ENCODE measurements around the gene RAP1A.

Gene RAP1A

DNA sequence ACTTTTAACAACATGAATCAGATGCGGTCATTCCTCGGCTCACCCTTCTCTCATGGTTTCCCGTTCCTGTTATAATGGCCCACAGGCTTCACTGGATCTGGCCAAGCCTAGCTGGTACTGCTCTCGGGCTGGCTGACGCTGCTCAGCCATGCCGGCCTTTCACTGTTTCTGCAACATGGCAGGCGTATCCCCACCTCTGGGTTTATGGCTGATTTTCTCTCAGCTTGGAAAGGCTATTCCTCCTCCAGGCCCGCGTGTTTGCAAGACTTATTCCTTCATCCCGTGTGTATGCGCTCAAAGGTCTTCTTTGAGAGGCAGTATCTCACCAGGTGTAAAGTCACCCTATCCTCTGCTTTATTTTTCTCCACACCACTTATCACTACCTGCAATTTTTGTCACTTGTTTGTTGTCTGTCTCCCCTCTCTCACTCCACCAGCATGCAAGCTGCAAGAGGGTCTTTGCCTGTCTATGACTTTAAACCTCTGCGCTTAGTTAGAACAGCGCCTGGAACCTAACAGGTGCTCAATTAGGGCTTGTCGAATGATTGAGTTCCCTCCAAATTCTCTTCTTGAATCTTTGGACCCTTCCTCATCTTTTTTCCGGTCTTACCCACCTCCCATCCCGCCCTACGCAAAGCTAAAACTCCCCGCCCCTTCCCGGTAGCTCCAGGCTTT, 491 bp upstream of the RAP1A start:
- H3K27ac ChIP-seq (ENCODE audit: low read length): peak overlapping the region; percentile 78
- ATAC-seq (ENCODE audit: insufficient read depth, low read depth) (peak; percentile 43), DNase-seq (no peak)
- peak overlapping the region; percentile 92 for H3K4me2 ChIP-seq (ENCODE audit: insufficient read depth, low read length)
- peaks cover 47% of the 10 kb centered on the region for H3K79me2 ChIP-seq (ENCODE audit: insufficient read depth, low read length)
- peaks cover 30% of the 10 kb centered on the region for H3K4me1 ChIP-seq (ENCODE audit: insufficient read depth, low read length)
- H2AFZ ChIP-seq (ENCODE audit: low read depth, low read length): peak overlapping the region; percentile 98
- no peaks in the 10 kb centered on the region; the same call in 1 of the 2 replicates for H3K36me3 ChIP-seq (ENCODE audit: insufficient read depth, low read length)
- no peaks in the 10 kb centered on the region for H3K9me3 ChIP-seq (ENCODE audit: insufficient read depth, low read length, severe bottlenecking)
- H4K20me1 ChIP-seq (ENCODE audit: insufficient read depth, low read length): peaks cover 12% of the 10 kb centered on the region; the same call in 1 of the 2 replicates
- TF ChIP-seq, protein P1, sequence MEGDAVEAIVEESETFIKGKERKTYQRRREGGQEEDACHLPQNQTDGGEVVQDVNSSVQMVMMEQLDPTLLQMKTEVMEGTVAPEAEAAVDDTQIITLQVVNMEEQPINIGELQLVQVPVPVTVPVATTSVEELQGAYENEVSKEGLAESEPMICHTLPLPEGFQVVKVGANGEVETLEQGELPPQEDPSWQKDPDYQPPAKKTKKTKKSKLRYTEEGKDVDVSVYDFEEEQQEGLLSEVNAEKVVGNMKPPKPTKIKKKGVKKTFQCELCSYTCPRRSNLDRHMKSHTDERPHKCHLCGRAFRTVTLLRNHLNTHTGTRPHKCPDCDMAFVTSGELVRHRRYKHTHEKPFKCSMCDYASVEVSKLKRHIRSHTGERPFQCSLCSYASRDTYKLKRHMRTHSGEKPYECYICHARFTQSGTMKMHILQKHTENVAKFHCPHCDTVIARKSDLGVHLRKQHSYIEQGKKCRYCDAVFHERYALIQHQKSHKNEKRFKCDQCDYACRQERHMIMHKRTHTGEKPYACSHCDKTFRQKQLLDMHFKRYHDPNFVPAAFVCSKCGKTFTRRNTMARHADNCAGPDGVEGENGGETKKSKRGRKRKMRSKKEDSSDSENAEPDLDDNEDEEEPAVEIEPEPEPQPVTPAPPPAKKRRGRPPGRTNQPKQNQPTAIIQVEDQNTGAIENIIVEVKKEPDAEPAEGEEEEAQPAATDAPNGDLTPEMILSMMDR (IDR thresholded peaks at IDR 0.05; ENCODE audit: borderline replicate concordance, extremely low read depth, low read length, poor library complexity, severe bottlenecking): no peak
- TF ChIP-seq EZH2 (IDR thresholded peaks at IDR 0.05; ENCODE audit: borderline replicate concordance, low read depth, low read length, severe bottlenecking): no peak
- H3K4me3 ChIP-seq (ENCODE audit: low read depth in 1 of 2, low read length in 2 of 2): peak overlapping the region; percentile 85 to 97; a peak in 3 of 4 replicates
- H3K9ac ChIP-seq (ENCODE audit: low read depth, low read length): peak overlapping the region; percentile 86
- no peaks in the 10 kb centered on the region for H3K27me3 ChIP-seq (ENCODE audit: insufficient read depth, low read length, poor library complexity)

DNA sequence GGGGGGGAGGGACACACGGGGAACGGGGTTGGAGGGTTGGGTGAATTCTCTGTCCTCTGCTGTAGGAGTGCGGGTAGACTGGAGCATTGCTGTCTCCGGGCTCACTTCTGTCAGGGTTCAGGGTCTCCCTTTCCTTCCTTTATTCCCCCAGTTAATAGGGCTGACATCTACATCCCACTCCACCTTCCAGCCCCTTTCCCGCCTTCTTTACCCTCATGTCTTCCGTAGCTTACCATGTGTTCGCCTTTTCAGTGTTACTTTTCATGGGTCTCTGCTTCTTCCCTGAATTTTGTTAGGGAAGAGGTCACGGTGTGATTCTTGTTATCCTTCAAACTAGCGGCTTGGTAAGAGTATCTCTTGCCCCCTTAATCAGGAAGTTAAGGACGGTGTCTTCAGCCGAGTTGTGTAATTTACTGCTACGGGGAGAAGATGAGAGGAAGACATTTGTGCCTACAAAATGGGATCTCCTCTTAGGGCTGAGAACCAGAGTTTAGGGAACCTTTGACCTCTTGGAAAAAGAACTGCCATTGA, 917 bp downstream of the RAP1A start:
- Histone ChIP-seq H3K27ac (ENCODE audit: low read length) (peak overlapping the region; percentile 68), H3K79me2 (ENCODE audit: insufficient read depth, low read length) (peaks cover 61% of the 10 kb centered on the region), H4K20me1 (ENCODE audit: insufficient read depth, low read length) (peaks cover 15% of the 10 kb centered on the region; the same call in 1 of the 2 replicates), H3K4me3 (ENCODE audit: low read depth in 1 of 2, low read length in 2 of 2) (peak overlapping the region; percentile 85 to 97), H3K4me2 (ENCODE audit: insufficient read depth, low read length) (peak overlapping the region; percentile 92), H3K27me3 (ENCODE audit: insufficient read depth, low read length, poor library complexity) (no peaks in the 10 kb centered on the region), H3K9ac (ENCODE audit: low read depth, low read length) (peak overlapping the region; percentile 86), H3K4me1 (ENCODE audit: insufficient read depth, low read length) (peaks cover 30% of the 10 kb centered on the region), H2AFZ (ENCODE audit: low read depth, low read length) (peak overlapping the region; percentile 61), H3K36me3 (ENCODE audit: insufficient read depth, low read length) (no peaks in the 10 kb centered on the region; the same call in 1 of the 2 replicates), H3K9me3 (ENCODE audit: insufficient read depth, low read length, severe bottlenecking) (no peaks in the 10 kb centered on the region)
- peak; percentile 39 for ATAC-seq (ENCODE audit: insufficient read depth, low read depth)
- no peak for DNase-seq
- TF ChIP-seq EZH2 (IDR thresholded peaks at IDR 0.05; ENCODE audit: borderline replicate concordance, low read depth, low read length, severe bottlenecking): no peak
- TF ChIP-seq, protein P1 (IDR thresholded peaks at IDR 0.05; ENCODE audit: borderline replicate concordance, extremely low read depth, low read length, poor library complexity, severe bottlenecking): no peak

DNA sequence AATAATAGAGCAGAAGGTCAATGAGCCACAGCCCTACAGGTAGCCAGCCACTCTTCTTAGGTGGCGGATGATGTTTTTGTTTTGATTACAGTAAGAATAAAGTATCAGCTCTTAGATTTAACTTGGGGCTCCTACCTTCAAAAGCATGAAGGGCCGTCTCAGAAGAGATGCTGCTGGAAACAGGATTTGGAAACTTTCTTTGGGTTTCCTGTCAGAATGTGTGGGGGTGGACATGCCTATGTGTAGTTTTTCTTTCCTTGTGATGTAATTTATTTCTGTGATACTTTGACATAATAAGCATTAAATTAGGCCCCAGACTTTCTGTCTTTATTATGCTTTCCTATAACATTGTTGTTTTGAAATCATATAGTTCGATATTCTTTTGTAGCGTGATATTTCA, 1.5 kb downstream of the RAP1A start:
- ATAC-seq (ENCODE audit: insufficient read depth, low read depth) (no peak), DNase-seq (no peak)
- peak overlapping the region; percentile 68 for H3K27ac ChIP-seq (ENCODE audit: low read length)
- H3K36me3 ChIP-seq (ENCODE audit: insufficient read depth, low read length): no peaks in the 10 kb centered on the region; the same call in 1 of the 2 replicates
- H2AFZ ChIP-seq (ENCODE audit: low read depth, low read length): peak overlapping the region; percentile 61
- peaks cover 15% of the 10 kb centered on the region; the same call in 1 of the 2 replicates for H4K20me1 ChIP-seq (ENCODE audit: insufficient read depth, low read length)
- peaks cover 66% of the 10 kb centered on the region for H3K79me2 ChIP-seq (ENCODE audit: insufficient read depth, low read length)
- H3K9ac ChIP-seq (ENCODE audit: low read depth, low read length): peak overlapping the region; percentile 86
- peak overlapping the region; percentile 85 to 97; a peak in 3 of 4 replicates for H3K4me3 ChIP-seq (ENCODE audit: low read depth in 1 of 2, low read length in 2 of 2)
- peaks cover 30% of the 10 kb centered on the region for H3K4me1 ChIP-seq (ENCODE audit: insufficient read depth, low read length)
- H3K27me3 ChIP-seq (ENCODE audit: insufficient read depth, low read length, poor library complexity): no peaks in the 10 kb centered on the region
- peak overlapping the region; percentile 92 for H3K4me2 ChIP-seq (ENCODE audit: insufficient read depth, low read length)
- TF ChIP-seq, protein P1 (IDR thresholded peaks at IDR 0.05; ENCODE audit: borderline replicate concordance, extremely low read depth, low read length, poor library complexity, severe bottlenecking): no peak
- no peak for TF ChIP-seq EZH2 (IDR thresholded peaks at IDR 0.05; ENCODE audit: borderline replicate concordance, low read depth, low read length, severe bottlenecking)
- no peaks in the 10 kb centered on the region for H3K9me3 ChIP-seq (ENCODE audit: insufficient read depth, low read length, severe bottlenecking)

Measured in DND-41 (cell line).